ENCODE data around the gene ABTB1.
"Not testable (repeated sequence)": the region's sequence is repeated elsewhere in the genome, so short reads cannot be mapped to it uniquely, and the experiment has no call there.

ABTB1 gene

GRCh38 chr3:127699416-127700300 is 26.9 kb downstream of the ABTB1 start:
- in situ Hi-C loops (cut with MboI; ENCODE audit: low sequenced_read_pairs): no loop called here

GRCh38 chr3:127700406-127700805 is 27.7 kb downstream of the ABTB1 start:
- in situ Hi-C loops (cut with MboI; ENCODE audit: low sequenced_read_pairs): no loop called here

- in situ Hi-C loops (cut with MboI; ENCODE audit: low sequenced_read_pairs): no loop called here
These were observed 28.6 kb downstream of the ABTB1 start for GRCh38 chr3:127701280-127701911.

- in situ Hi-C loops (cut with MboI; ENCODE audit: low sequenced_read_pairs): no loop called here
These were observed 29.4 kb downstream of the ABTB1 start for GRCh38 chr3:127702151-127702578.

- in situ Hi-C loops (cut with MboI; ENCODE audit: low sequenced_read_pairs): not testable (repeated sequence)
These were observed 32.1 kb downstream of the ABTB1 start for GRCh38 chr3:127704840-127705239.

GRCh38 chr3:127706312-127706711 is 33.6 kb downstream of the ABTB1 start:
- in situ Hi-C loops (cut with MboI; ENCODE audit: low sequenced_read_pairs): no loop called here

- in situ Hi-C loops (cut with MboI; ENCODE audit: low sequenced_read_pairs): no loop called here
These were observed 34.1 kb downstream of the ABTB1 start for GRCh38 chr3:127706785-127707351.

- in situ Hi-C loops (cut with MboI; ENCODE audit: low sequenced_read_pairs): no loop called here
These were observed 35.2 kb downstream of the ABTB1 start for GRCh38 chr3:127707851-127708411.

GRCh38 chr3:127708837-127709236 is 36.1 kb downstream of the ABTB1 start:
- in situ Hi-C loops (cut with MboI; ENCODE audit: low sequenced_read_pairs): no loop called here

- in situ Hi-C loops (cut with MboI; ENCODE audit: low sequenced_read_pairs): no loop called here
These were observed 36.7 kb downstream of the ABTB1 start for GRCh38 chr3:127709320-127710060.

GRCh38 chr3:127710155-127710941 is 37.6 kb downstream of the ABTB1 start:
- in situ Hi-C loops (cut with MboI; ENCODE audit: low sequenced_read_pairs): no loop called here

GRCh38 chr3:127711021-127711695 is 38.4 kb downstream of the ABTB1 start:
- in situ Hi-C loops (cut with MboI; ENCODE audit: low sequenced_read_pairs): no loop called here

- in situ Hi-C loops (cut with MboI; ENCODE audit: low sequenced_read_pairs): no loop called here
These were observed 39.1 kb downstream of the ABTB1 start for GRCh38 chr3:127711896-127712295.

GRCh38 chr3:127712461-127712860 is 39.7 kb downstream of the ABTB1 start:
- in situ Hi-C loops (cut with MboI; ENCODE audit: low sequenced_read_pairs): no loop called here

GRCh38 chr3:127712881-127713771 is 40.4 kb downstream of the ABTB1 start:
- in situ Hi-C loops (cut with MboI; ENCODE audit: low sequenced_read_pairs): no loop called here

- in situ Hi-C loops (cut with MboI; ENCODE audit: low sequenced_read_pairs): no loop called here
These were observed 41.4 kb downstream of the ABTB1 start for GRCh38 chr3:127714125-127714571.

- in situ Hi-C loops (cut with MboI; ENCODE audit: low sequenced_read_pairs): no loop called here
These were observed 42.1 kb downstream of the ABTB1 start for GRCh38 chr3:127714866-127715265.

- in situ Hi-C loops (cut with MboI; ENCODE audit: low sequenced_read_pairs): no loop called here
These were observed 42.8 kb downstream of the ABTB1 start for GRCh38 chr3:127715532-127715931.

Measured in HL-60/S4 (cell line).